Endothelial cell of umbilical vein (primary cell): ENCODE results near the gene PSMA7. TPM values are rescaled to one million over a fixed set of nuclear protein-coding genes. Genes with fewer than 3 reads are reported as not detected.

Experiments
- BruUV-seq: library from RNA; stranded (reverse); fragments of 400-500 nt; replicated peaks from 2 replicates; lab custom pipeline; 2021; lab: Mats Ljungman, UMichigan
- CTCF ChIA-PET: fragments of 300-600, 350-600 bp; sonication (Branson Sonifier 250); formaldehyde crosslinking; loops from one replicate; lab custom pipeline; 2021; ENCODE audit warnings: antibody characterized with exemption, inconsistent platforms; lab: Charles Lee
- POLR2A ChIA-PET: fragments of 300-600, 350-600 bp; sonication (Branson Sonifier 250); formaldehyde crosslinking; loops from one replicate; lab custom pipeline; 2021; ENCODE audit warnings: antibody characterized with exemption, inconsistent platforms; lab: Charles Lee
- DNase-seq: peaks from one replicate; pipeline ENCODE4 v3.0.0-alpha.2; 2011; ENCODE audit warnings: low read depth, low spot score
- FAIRE-seq: peaks from 2 replicates; lab custom pipeline; 2011; peaks lifted over from hg19 to GRCh38; lab: Jason Lieb, UNC
- H2AFZ ChIP-seq: 2 replicates; pipeline ENCODE4 v1.6.0; 2012; ENCODE audit warnings: low read depth, low read length, control low read depth, inconsistent platforms
- H3K27ac ChIP-seq: 2 replicates; pipeline ENCODE4 v1.5.1; 2011; ENCODE audit warnings: low read depth, mild to moderate bottlenecking, control low read depth, low read length, moderate library complexity; ENCODE audit not compliant: insufficient read depth
- H3K27me3 ChIP-seq, 2 experiments: 2 replicates each; pipeline versions ENCODE4 v1.6.0 to v1.6.1; 2011; ENCODE audit warnings: low read length in 2 of 2, mixed read lengths in 1 of 2; ENCODE audit not compliant: control insufficient read depth in 2 of 2, insufficient read depth in 2 of 2
- H3K36me3 ChIP-seq, 2 experiments: 2 replicates in 1 of 2; 3 replicates in 1 of 2; pipeline ENCODE4 v1.5.1; 2011; ENCODE audit warnings: low read length in 2 of 2, mild to moderate bottlenecking in 1 of 2, moderate library complexity in 1 of 2; ENCODE audit not compliant: control insufficient read depth in 2 of 2, insufficient read depth in 2 of 2; ENCODE audit errors: extremely low read depth in 1 of 2
- H3K4me1 ChIP-seq: 3 replicates; pipeline ENCODE4 v1.5.1; 2011; ENCODE audit warnings: mild to moderate bottlenecking, low read length; ENCODE audit not compliant: control insufficient read depth, insufficient read depth; ENCODE audit errors: extremely low read depth
- H3K4me2 ChIP-seq: 2 replicates; pipeline ENCODE4 v1.6.1; 2011; ENCODE audit warnings: low read length, control low read depth, mixed read lengths; ENCODE audit not compliant: insufficient read depth
- H3K4me3 ChIP-seq, 3 experiments: fragments of 200-600 bp in 1 of 3; sonication (generic), shearing (Covaris generic) in 1 of 3; replicated peaks in 1 of 3; 2 replicates each; pipeline ENCODE4 v1.5.1; 2011 to 2016; ENCODE audit warnings: control low read depth in 3 of 3, low read length in 3 of 3, mild to moderate bottlenecking in 2 of 3, inconsistent platforms in 1 of 3, low read depth in 1 of 3, moderate library complexity in 1 of 3; ENCODE audit not compliant: insufficient read depth in 1 of 3
- H3K79me2 ChIP-seq: 2 replicates; pipeline ENCODE4 v1.6.0; 2012; ENCODE audit warnings: low read length, inconsistent platforms; ENCODE audit not compliant: control insufficient read depth, insufficient read depth
- H3K9ac ChIP-seq: replicated peaks from 2 replicates; pipeline ENCODE3; 2011; ENCODE audit warnings: low read length, control low read depth; ENCODE audit not compliant: insufficient read depth; ENCODE audit errors: extremely low read depth
- H3K9me1 ChIP-seq: replicated peaks from 3 replicates; pipeline ENCODE4 v1.6.0; 2011; ENCODE audit warnings: mild to moderate bottlenecking, low read length; ENCODE audit not compliant: control insufficient read depth, insufficient read depth; ENCODE audit errors: extremely low read depth
- H3K9me3 ChIP-seq: replicated peaks from 2 replicates; pipeline ENCODE4 v1.5.1; 2012; ENCODE audit warnings: low read length, inconsistent platforms; ENCODE audit not compliant: control insufficient read depth, insufficient read depth
- H4K20me1 ChIP-seq: replicated peaks from 2 replicates; pipeline ENCODE3; 2011; ENCODE audit warnings: mild to moderate bottlenecking, low read length; ENCODE audit not compliant: control insufficient read depth, insufficient read depth; ENCODE audit errors: extremely low read depth
- CTCF ChIP-seq, 2 donors: IDR thresholded peaks; 1 replicate in 1 of 2; 2 replicates in 1 of 2; pipeline ENCODE4 v1.5.1; 2011; ENCODE audit warnings: low read length in 2 of 2, mild to moderate bottlenecking in 2 of 2, moderate library complexity in 2 of 2, control low read depth in 1 of 2, inconsistent platforms in 1 of 2, low read depth in 1 of 2; ENCODE audit not compliant: insufficient read depth in 1 of 2; ENCODE audit errors: extremely low read depth in 1 of 2
- EZH2 ChIP-seq: IDR thresholded peaks from 2 replicates; pipeline ENCODE4 v1.6.1; 2012; ENCODE audit warnings: borderline replicate concordance, low read depth, mild to moderate bottlenecking, moderate library complexity, low read length, inconsistent platforms; ENCODE audit not compliant: severe bottlenecking
- FOS ChIP-seq: IDR thresholded peaks from 2 replicates; pipeline ENCODE4 v1.6.1; 2011; ENCODE audit warnings: mild to moderate bottlenecking, low read length, moderate library complexity, borderline replicate concordance; ENCODE audit not compliant: insufficient read depth
- GATA2 ChIP-seq: IDR thresholded peaks from 2 replicates; pipeline ENCODE4 v1.7.0; 2011; ENCODE audit warnings: low read depth, mild to moderate bottlenecking, moderate library complexity, mixed read lengths, low read length; ENCODE audit not compliant: insufficient read length, insufficient read depth
- JUN ChIP-seq: IDR thresholded peaks from 2 replicates; pipeline ENCODE4 v1.6.1; 2011; ENCODE audit warnings: borderline replicate concordance, low read depth; ENCODE audit not compliant: insufficient read length, insufficient read depth
- MAX ChIP-seq: IDR thresholded peaks from 2 replicates; pipeline ENCODE4 v1.6.1; 2011; ENCODE audit not compliant: insufficient read depth, insufficient read length
- MYC ChIP-seq: IDR thresholded peaks from one replicate; pipeline ENCODE4 v1.6.1; 2011; ENCODE audit warnings: mild to moderate bottlenecking, low read depth, low read length
- POLR2A ChIP-seq: IDR thresholded peaks from 2 replicates; pipeline ENCODE4 v1.6.1; 2012; ENCODE audit warnings: low read depth, mild to moderate bottlenecking, control low read depth, low read length
- POLR2AphosphoS5 ChIP-seq: IDR thresholded peaks from 2 replicates; pipeline ENCODE4 v1.6.1; 2012; ENCODE audit warnings: low read depth, mild to moderate bottlenecking, control low read depth, low read length, moderate library complexity; ENCODE audit not compliant: insufficient read depth
- dilution Hi-C: fragments of 300-500 bp; cut with MboI; formaldehyde crosslinking; loops from one replicate; pipeline ENCODE4 v1.15.0; 2019; ENCODE audit warnings: low sequenced_read_pairs; ENCODE audit not compliant: extremely low pct_ligation_motif_present
- intact Hi-C: fragments of 100-400 bp; cut with micrococcal nuclease; formaldehyde crosslinking; loops from one replicate; pipeline ENCODE4 v1.10.0; 2022
- polyA plus RNA-seq, 4 experiments: library from polyadenylated mRNA; depleted of rRNA in 3 of 4; stranded (reverse) in 3 of 4; unstranded in 1 of 4; fragments of >200 nt; gene quantifications; 2 replicates each; pipeline versions ENCODE4 v1.2.1 to v1.2.3, GENCODE V29; 2011 to 2012; ENCODE audit warnings: missing spikeins in 1 of 4
- total RNA-seq: library from RNA; stranded (reverse); gene quantifications from 2 replicates; pipeline ENCODE4 v1.2.3, GENCODE V29; 2021

PSMA7 gene
- total and polyA plus RNA-seq, 2 donors (not counting 3 experiments of a cell fraction or from before 2014, with no cell fraction given), result 393 to 826 TPM

- dilution Hi-C loops (no loop called here), intact Hi-C loops (no loop called here)
- Histone ChIP-seq H3K36me3 (peaks cover 11 to 51% of the 10 kb centered on the region in 2 experiments), H4K20me1 (no peaks in the 10 kb centered on the region), H3K9me1 (no peaks in the 10 kb centered on the region), H3K9me3 (no peaks in the 10 kb centered on the region), H3K27ac (no peak overlapping the region), H3K9ac (no peak overlapping the region), H3K27me3 (no peaks in the 10 kb centered on the region), H3K79me2 (peaks cover 3% of the 10 kb centered on the region), H3K4me3 (no peak overlapping the region), H2AFZ (no peak overlapping the region), H3K4me2 (no peak overlapping the region), H3K4me1 (no peaks in the 10 kb centered on the region)
- POLR2A ChIA-PET, result no interaction called here
- BruUV-seq, result no TSS peak
- DNase-seq (no peak), FAIRE-seq (no peak)
- TF ChIP-seq CTCF (IDR thresholded peaks at IDR 0.05; ENCODE audit: extremely low read depth in 1 of 2, insufficient read depth in 1 of 2, low read depth in 1 of 2, low read length in 2 of 2) (no peak), MAX (no peak), EZH2 (no peak), MYC (no peak), POLR2A (no peak), FOS (no peak), JUN (no peak), GATA2 (no peak), POLR2AphosphoS5 (no peak)
- CTCF ChIA-PET, result no interaction called here
Measured at GRCh38 chr20:62163986-62164762, 21.0 kb upstream of the PSMA7 start.
